Left lung (tissue), 10 donors: ENCODE measurements around the gene UBE2F. TPM values are rescaled to one million over a fixed set of nuclear protein-coding genes. Genes with fewer than 3 reads are reported as not detected.

ENCODE experiments used
- ATAC-seq: fragments of 200-7000 bp; cut with Tn5 transposase; one replicate; pipeline ENCODE4 v1.9.1; 2020; ENCODE audit warnings: moderate library complexity
- DNase-seq, 4 donors: peaks; one replicate each; pipeline ENCODE4 v3.0.0-alpha.2; 2013 to 2020
- H3K27ac ChIP-seq, 2 donors: fragments of 200-600 bp; sonication (generic) in 1 of 2; one replicate each; pipeline versions ENCODE4 v1.5.0 to v1.8.0; 2020 to 2021
- H3K27me3 ChIP-seq, 2 donors: fragments of 200-600 bp; sonication (generic) in 1 of 2; one replicate each; pipeline versions ENCODE4 v1.5.0 to v1.8.0; 2020 to 2021
- H3K36me3 ChIP-seq, 2 donors: fragments of 200-600 bp; sonication (generic) in 1 of 2; one replicate each; pipeline versions ENCODE4 v1.5.0 to v1.8.0; 2020 to 2021
- H3K4me1 ChIP-seq, 2 donors: fragments of 200-600 bp; one replicate each; pipeline ENCODE4 v1.8.0; 2021
- H3K4me3 ChIP-seq, 2 donors: fragments of 200-600 bp; sonication (generic) in 1 of 2; one replicate each; pipeline versions ENCODE4 v1.5.0 to v1.8.0; 2020 to 2021; ENCODE audit warnings: mild to moderate bottlenecking in 1 of 2
- H3K9me3 ChIP-seq, 2 donors: fragments of 200-600 bp; sonication (generic) in 1 of 2; one replicate each; pipeline versions ENCODE4 v1.5.0 to v1.8.0; 2020 to 2021
- intact Hi-C, 2 donors: fragments of 100-400 bp; cut with DNase I; formaldehyde crosslinking; loops; one replicate each; pipeline versions ENCODE4 v1.11.2 to v1.14.2; 2022
- polyA plus RNA-seq, 6 donors: library from polyadenylated mRNA; unstranded; fragments of 120-200 nt; gene quantifications; one replicate each; pipeline ENCODE4 v1.2.1, GENCODE V29; 2013; ENCODE audit not compliant: insufficient read length in 6 of 6
- total RNA-seq, 2 donors: library from RNA; stranded (reverse); fragmentation: NEBNext Ultra II Directional; extraction: Animal tissue kit (Norgen Biotek cat#: 25700); gene quantifications; one replicate each; pipeline ENCODE4 v1.2.1, GENCODE V29; 2021
- TF ChIP-seq, protein P1 (sequence below), 2 donors: fragments of 200-600 bp; sonication (generic) in 1 of 2; IDR thresholded peaks; one replicate each; pipeline versions ENCODE4 v1.5.0 to v1.8.0; 2021; ENCODE audit warnings: antibody characterized with exemption in 2 of 2
- donor health status: DM: no; HTN: yes; CAD: no.
- donor health status: DM: no; HTN: no; CAD: no.

The UBE2F gene
- total and polyA plus RNA-seq, 8 donors: 33.9 to 58.9 (median 34.7) TPM

GRCh38 chr2:238069877-238070276 is 103.1 kb downstream of the UBE2F start:
- no peak for DNase-seq
- no peak for ATAC-seq
- no peaks in the 10 kb centered on the region for H3K27me3 ChIP-seq
- H3K4me3 ChIP-seq: no peak overlapping the region
- intact Hi-C loops: no loop called here
- H3K9me3 ChIP-seq: peaks cover 0 to 1% of the 10 kb centered on the region in 2 donors
- H3K36me3 ChIP-seq: peaks cover 0 to 81% of the 10 kb centered on the region in 2 donors
- H3K27ac ChIP-seq: no peak overlapping the region
- H3K4me1 ChIP-seq: no peaks in the 10 kb centered on the region
- TF ChIP-seq, protein P1, sequence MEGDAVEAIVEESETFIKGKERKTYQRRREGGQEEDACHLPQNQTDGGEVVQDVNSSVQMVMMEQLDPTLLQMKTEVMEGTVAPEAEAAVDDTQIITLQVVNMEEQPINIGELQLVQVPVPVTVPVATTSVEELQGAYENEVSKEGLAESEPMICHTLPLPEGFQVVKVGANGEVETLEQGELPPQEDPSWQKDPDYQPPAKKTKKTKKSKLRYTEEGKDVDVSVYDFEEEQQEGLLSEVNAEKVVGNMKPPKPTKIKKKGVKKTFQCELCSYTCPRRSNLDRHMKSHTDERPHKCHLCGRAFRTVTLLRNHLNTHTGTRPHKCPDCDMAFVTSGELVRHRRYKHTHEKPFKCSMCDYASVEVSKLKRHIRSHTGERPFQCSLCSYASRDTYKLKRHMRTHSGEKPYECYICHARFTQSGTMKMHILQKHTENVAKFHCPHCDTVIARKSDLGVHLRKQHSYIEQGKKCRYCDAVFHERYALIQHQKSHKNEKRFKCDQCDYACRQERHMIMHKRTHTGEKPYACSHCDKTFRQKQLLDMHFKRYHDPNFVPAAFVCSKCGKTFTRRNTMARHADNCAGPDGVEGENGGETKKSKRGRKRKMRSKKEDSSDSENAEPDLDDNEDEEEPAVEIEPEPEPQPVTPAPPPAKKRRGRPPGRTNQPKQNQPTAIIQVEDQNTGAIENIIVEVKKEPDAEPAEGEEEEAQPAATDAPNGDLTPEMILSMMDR (IDR thresholded peaks at IDR 0.05): no peak

GRCh38 chr2:238075397-238075796 is 108.6 kb downstream of the UBE2F start:
- no peak for DNase-seq
- Histone ChIP-seq H3K27me3 (no peaks in the 10 kb centered on the region), H3K4me3 (no peak overlapping the region), H3K4me1 (no peaks in the 10 kb centered on the region), H3K36me3 (peaks cover 0 to 38% of the 10 kb centered on the region in 2 donors), H3K27ac (no peak overlapping the region), H3K9me3 (peaks cover 0 to 1% of the 10 kb centered on the region in 2 donors)
- TF ChIP-seq, protein P1 (IDR thresholded peaks at IDR 0.05): no peak
- no peak for ATAC-seq
- intact Hi-C loops: no loop called here

GRCh38 chr2:238077292-238077691 is 110.5 kb downstream of the UBE2F start:
- TF ChIP-seq, protein P1 (IDR thresholded peaks at IDR 0.05): no peak
- intact Hi-C loops: no loop called here
- no peak overlapping the region for H3K27ac ChIP-seq
- peaks cover 0 to 39% of the 10 kb centered on the region in 2 donors for H3K36me3 ChIP-seq
- peaks cover 0 to 1% of the 10 kb centered on the region in 2 donors for H3K9me3 ChIP-seq
- H3K27me3 ChIP-seq: no peaks in the 10 kb centered on the region
- H3K4me3 ChIP-seq: no peak overlapping the region
- no peak for ATAC-seq
- no peak for DNase-seq
- H3K4me1 ChIP-seq: no peaks in the 10 kb centered on the region

DNA sequence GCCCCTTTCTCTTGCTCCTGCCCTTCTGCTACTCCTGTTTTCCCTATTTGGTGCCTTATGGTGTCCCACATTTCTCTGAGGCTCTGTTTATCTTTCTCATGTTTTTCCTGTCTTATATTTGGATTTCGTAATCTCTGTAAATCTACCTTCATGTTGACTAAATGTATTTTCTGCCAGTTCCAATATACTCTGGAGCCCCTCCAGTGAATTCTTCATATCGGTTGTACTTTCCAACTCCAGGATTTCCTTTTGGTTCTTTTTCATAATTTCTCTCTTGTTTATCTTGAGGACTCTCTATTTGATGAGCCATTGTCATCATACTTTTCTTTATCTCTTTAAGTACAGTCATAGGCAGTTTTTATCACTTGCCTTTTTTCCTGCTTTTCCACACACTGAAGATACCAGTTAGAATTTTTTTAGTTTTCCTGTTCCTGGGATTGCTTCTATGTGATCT is 113.1 kb downstream of the UBE2F start:
- no peak overlapping the region for H3K4me3 ChIP-seq
- peaks cover 0 to 45% of the 10 kb centered on the region in 2 donors for H3K36me3 ChIP-seq
- no peak overlapping the region for H3K27ac ChIP-seq
- TF ChIP-seq, protein P1 (IDR thresholded peaks at IDR 0.05): no peak
- H3K27me3 ChIP-seq: no peaks in the 10 kb centered on the region
- intact Hi-C loops: no loop called here
- H3K9me3 ChIP-seq: no peaks in the 10 kb centered on the region
- no peak for DNase-seq
- no peaks in the 10 kb centered on the region for H3K4me1 ChIP-seq
- ATAC-seq: peak; percentile 40

- DNase-seq (no peak), ATAC-seq (no peak)
- Histone ChIP-seq H3K36me3 (peaks cover 0 to 45% of the 10 kb centered on the region in 2 donors), H3K27me3 (no peaks in the 10 kb centered on the region), H3K4me1 (no peaks in the 10 kb centered on the region), H3K9me3 (no peaks in the 10 kb centered on the region), H3K27ac (no peak overlapping the region), H3K4me3 (no peak overlapping the region)
- TF ChIP-seq, protein P1 (IDR thresholded peaks at IDR 0.05): no peak
- intact Hi-C loops: no loop called here
These were observed 113.7 kb downstream of the UBE2F start for GRCh38 chr2:238080518-238080917.
